ENCODE data around the gene SLK. TPM values are rescaled to one million over a fixed set of nuclear protein-coding genes. Genes with fewer than 3 reads are reported as not detected.

The SLK gene
- total RNA-seq, 3 donors from 2014 or later, result 45.7 to 75.8 (median 46.7) TPM

DNA sequence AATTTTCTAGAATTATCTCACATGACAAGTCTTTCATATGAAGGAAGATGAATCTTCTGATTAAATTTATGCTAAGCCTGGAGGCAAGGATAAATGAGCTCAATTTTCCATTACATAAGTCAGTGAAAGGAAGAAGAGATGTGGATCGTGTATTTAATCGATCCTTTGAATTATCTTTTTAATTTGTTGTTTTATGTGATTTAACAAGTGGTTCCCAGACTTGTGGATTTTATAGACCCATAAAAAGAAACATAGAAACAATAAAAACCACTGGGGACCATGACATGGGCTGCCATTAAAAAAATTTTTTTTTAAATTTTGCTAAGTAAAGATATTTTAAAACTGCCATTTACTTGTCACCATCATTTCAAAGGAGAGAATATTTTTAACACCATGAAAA is 45.0 kb downstream of the SLK start:
- TF ChIP-seq, protein P1, sequence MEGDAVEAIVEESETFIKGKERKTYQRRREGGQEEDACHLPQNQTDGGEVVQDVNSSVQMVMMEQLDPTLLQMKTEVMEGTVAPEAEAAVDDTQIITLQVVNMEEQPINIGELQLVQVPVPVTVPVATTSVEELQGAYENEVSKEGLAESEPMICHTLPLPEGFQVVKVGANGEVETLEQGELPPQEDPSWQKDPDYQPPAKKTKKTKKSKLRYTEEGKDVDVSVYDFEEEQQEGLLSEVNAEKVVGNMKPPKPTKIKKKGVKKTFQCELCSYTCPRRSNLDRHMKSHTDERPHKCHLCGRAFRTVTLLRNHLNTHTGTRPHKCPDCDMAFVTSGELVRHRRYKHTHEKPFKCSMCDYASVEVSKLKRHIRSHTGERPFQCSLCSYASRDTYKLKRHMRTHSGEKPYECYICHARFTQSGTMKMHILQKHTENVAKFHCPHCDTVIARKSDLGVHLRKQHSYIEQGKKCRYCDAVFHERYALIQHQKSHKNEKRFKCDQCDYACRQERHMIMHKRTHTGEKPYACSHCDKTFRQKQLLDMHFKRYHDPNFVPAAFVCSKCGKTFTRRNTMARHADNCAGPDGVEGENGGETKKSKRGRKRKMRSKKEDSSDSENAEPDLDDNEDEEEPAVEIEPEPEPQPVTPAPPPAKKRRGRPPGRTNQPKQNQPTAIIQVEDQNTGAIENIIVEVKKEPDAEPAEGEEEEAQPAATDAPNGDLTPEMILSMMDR (IDR thresholded peaks at IDR 0.05), result no peak
- Histone ChIP-seq H3K4me1 (ENCODE audit: low read depth) (no peaks in the 10 kb centered on the region), H3K36me3 (ENCODE audit: low read depth) (no peaks in the 10 kb centered on the region), H3K4me3 (no peak overlapping the region), H3K9me3 (no peaks in the 10 kb centered on the region)
- ATAC-seq (no peak), DNase-seq (no peak)
- intact Hi-C loops (cut with DNase I, micrococcal nuclease), result no loop called here

DNA sequence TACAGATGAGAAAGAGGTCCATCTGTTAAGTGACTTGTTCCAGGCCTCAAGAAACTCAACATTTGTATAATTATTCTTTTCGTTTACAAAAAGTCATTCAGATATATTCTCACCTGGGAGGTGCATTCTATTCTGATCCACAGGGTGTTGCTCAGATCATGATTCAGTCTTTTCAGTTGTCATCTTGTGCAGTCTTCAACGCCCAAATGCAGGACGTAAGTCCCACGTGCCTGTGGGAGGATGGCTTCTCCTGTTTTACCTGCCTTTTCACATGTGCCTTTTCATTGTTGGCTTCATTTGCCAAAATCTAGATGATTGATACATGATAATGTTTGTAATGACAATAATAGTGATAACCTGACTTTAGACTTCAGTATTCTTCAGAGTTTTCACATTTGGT is 46.5 kb downstream of the SLK start:
- ATAC-seq (no peak), DNase-seq (no peak)
- no peaks in the 10 kb centered on the region for H3K9me3 ChIP-seq
- H3K36me3 ChIP-seq (ENCODE audit: low read depth), result no peaks in the 10 kb centered on the region
- no peak overlapping the region for H3K4me3 ChIP-seq
- intact Hi-C loops (cut with DNase I, micrococcal nuclease), result no loop called here
- no peaks in the 10 kb centered on the region for H3K4me1 ChIP-seq (ENCODE audit: low read depth)
- TF ChIP-seq, protein P1 (IDR thresholded peaks at IDR 0.05), result no peak

DNA sequence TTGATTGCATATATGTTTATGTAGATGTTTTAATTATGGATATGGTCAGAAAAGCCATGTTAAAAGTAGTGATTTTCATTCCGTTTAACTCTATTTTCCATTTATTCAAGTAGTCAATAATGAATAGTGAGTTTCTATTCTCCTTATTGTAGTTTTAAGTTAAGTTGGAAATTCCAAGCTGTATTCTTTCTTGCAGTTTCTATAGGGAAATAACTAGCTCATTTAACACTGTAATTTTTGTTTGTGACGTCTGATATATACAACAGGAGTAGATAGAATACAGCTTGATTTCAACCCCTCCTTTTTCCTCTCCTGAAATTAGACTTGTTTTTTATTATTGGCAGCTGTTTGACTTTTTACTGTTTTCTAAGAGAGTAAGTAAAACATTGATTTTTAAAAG is 47.2 kb downstream of the SLK start:
- Histone ChIP-seq H3K36me3 (ENCODE audit: low read depth) (no peaks in the 10 kb centered on the region), H3K9me3 (no peaks in the 10 kb centered on the region), H3K4me1 (ENCODE audit: low read depth) (no peaks in the 10 kb centered on the region), H3K4me3 (no peak overlapping the region)
- intact Hi-C loops (cut with DNase I, micrococcal nuclease), result no loop called here
- TF ChIP-seq, protein P1 (IDR thresholded peaks at IDR 0.05), result no peak
- DNase-seq, result no peak
- no peak for ATAC-seq

DNA sequence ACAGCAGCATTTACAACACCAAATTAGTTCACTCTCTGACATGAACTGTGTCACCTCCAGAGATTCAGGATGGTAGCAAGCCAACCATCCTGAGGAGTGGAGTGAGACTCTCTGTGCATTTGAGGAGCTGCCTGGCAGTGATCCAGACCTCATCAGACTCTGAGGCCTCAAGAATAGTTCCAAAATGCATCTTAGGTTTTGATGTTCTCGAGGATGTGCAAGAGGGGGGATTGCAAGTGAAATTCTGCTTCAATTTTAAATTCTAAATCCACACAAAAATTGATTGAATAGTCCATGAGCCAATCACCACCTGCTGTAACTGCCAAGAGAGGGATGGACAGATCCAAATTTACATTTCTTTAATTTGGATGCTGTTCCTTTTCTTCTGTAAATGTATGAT is 49.7 kb downstream of the SLK start:
- DNase-seq, result no peak
- Histone ChIP-seq H3K4me1 (ENCODE audit: low read depth) (no peaks in the 10 kb centered on the region), H3K4me3 (no peak overlapping the region), H3K9me3 (no peaks in the 10 kb centered on the region), H3K36me3 (ENCODE audit: low read depth) (no peaks in the 10 kb centered on the region)
- TF ChIP-seq, protein P1 (IDR thresholded peaks at IDR 0.05), result no peak
- intact Hi-C loops (cut with DNase I, micrococcal nuclease), result no loop called here
- ATAC-seq, result no peak

DNA sequence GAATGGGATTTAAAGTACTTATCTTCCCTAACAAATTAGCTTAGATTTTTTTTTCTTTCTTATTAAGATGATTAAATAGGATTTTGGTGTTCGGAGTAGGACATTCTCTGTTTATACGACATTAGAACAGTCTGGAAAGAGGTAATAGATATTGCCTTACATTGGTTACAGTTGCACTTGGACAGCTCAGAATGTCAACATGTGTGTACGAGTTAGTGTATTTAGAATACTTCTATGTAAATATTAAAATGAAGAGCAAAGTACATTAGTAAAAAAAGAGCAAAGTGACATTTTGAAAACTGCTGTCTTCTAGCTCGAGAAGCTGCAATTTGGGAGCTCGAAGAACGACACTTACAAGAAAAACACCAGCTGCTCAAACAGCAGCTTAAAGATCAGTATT is 51.5 kb downstream of the SLK start:
- H3K4me1 ChIP-seq (ENCODE audit: low read depth), result no peaks in the 10 kb centered on the region
- ATAC-seq (no peak), DNase-seq (no peak)
- H3K9me3 ChIP-seq, result no peaks in the 10 kb centered on the region
- intact Hi-C loops (cut with DNase I, micrococcal nuclease), result no loop called here
- peaks cover 7% of the 10 kb centered on the region for H3K36me3 ChIP-seq (ENCODE audit: low read depth)
- TF ChIP-seq, protein P1 (IDR thresholded peaks at IDR 0.05), result no peak
- no peak overlapping the region for H3K4me3 ChIP-seq

DNA sequence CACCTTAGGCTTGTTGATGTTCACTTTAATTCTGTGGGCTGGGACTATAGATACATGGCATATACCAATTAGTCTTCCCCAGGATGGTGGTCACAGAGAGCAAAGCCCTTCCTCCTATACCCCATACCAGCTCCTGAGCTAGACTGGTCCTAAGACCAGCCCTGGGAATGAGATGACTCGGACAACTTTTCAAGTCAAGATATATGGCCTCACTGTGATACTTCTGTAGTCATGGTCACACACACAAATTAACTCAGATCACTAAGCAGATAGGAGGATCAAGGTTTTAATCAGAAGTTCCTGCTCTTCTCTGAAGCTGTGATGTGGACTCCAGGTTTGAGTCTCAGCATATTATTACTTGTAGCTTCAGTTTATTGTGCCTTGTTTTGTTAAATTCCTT is 53.1 kb downstream of the SLK start:
- Histone ChIP-seq H3K4me1 (ENCODE audit: low read depth) (no peaks in the 10 kb centered on the region), H3K9me3 (no peaks in the 10 kb centered on the region), H3K36me3 (ENCODE audit: low read depth) (peaks cover 7% of the 10 kb centered on the region), H3K4me3 (no peak overlapping the region)
- ATAC-seq, result no peak
- TF ChIP-seq, protein P1 (IDR thresholded peaks at IDR 0.05), result no peak
- intact Hi-C loops (cut with DNase I, micrococcal nuclease), result no loop called here
- DNase-seq, result no peak
